ENCODE results near the gene PLA2G4C. TPM values are rescaled to one million over a fixed set of nuclear protein-coding genes. Genes with fewer than 3 reads are reported as not detected.
A peak's percentile ranks its signal among the peaks of the same experiment; 100 is the strongest.

Gene PLA2G4C
- total RNA-seq, 8 experiments from 2014 or later: 3.5 to 20.5 (median 8.9) TPM

DNA sequence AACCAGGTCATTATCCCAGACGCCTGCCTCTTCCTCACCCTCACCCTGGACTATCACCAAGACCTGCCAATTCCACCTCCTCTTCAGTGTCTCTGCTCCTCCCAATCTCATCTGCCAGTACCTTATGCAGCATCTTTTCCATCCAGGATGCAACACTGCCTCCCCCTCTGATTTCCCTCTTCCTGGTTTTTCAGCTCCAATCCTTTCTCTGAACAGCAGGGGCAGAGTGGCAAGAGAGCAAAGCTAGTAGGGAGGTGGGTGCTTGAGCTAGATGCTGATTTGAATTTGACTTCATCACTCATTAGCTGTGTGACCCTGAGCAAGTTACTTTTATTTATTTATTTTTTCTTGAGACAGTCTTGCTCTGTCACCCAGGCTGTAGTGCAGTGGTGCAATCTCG is 41.2 kb downstream of the PLA2G4C start:
- in situ Hi-C loops (cut with MboI; ENCODE audit: low pct_unique_long_range_greater_than_20kb in 2 of 9, low sequenced_read_pairs in 9 of 9, unreplicated experiment in 9 of 9): no loop called here
- WGBS, 10 experiments: 100% methylated on average over 1 to 2 of the region's 2 CpGs; no CpG with 5 or more reads in 7 of the 10 experiments
- Histone ChIP-seq H3K4me1 (replicated peaks in 1 of 2) (no peaks in the 10 kb centered on the region), H3K27ac (no peak overlapping the region), H3K4me3 (no peak overlapping the region)
- ATAC-seq (replicated peaks in 6 of 8): no peak

DNA sequence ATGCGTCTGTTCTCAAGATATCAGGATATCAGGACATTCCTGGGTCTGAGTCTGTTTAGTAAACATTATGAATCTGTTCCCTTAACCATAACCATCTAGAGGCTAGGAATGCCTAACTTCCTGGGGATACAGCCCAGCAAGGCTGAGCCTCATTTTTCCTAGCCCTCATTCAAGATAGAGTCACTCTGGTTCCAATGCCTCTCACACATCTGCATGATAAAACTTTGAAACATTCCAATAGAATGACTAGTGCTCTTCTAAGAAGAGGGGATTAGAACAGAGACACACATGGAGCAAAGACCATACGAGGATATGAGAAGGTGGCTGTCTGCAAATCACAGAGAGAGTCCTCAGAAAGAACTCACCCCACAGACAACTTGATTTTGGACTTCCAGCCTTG is 46.1 kb downstream of the PLA2G4C start:
- ATAC-seq (replicated peaks in 6 of 8): no peak
- H3K4me1 ChIP-seq (replicated peaks in 1 of 2): no peaks in the 10 kb centered on the region
- 13 to 100% (median 50%) methylated on average over 1 to 2 of the region's 2 CpGs; no CpG with 5 or more reads in 1 of the 10 experiments for WGBS, 10 experiments
- in situ Hi-C loops (cut with MboI; ENCODE audit: low pct_unique_long_range_greater_than_20kb in 2 of 9, low sequenced_read_pairs in 9 of 9, unreplicated experiment in 9 of 9): no loop called here
- H3K27ac ChIP-seq: no peak overlapping the region
- no peak overlapping the region for H3K4me3 ChIP-seq

DNA sequence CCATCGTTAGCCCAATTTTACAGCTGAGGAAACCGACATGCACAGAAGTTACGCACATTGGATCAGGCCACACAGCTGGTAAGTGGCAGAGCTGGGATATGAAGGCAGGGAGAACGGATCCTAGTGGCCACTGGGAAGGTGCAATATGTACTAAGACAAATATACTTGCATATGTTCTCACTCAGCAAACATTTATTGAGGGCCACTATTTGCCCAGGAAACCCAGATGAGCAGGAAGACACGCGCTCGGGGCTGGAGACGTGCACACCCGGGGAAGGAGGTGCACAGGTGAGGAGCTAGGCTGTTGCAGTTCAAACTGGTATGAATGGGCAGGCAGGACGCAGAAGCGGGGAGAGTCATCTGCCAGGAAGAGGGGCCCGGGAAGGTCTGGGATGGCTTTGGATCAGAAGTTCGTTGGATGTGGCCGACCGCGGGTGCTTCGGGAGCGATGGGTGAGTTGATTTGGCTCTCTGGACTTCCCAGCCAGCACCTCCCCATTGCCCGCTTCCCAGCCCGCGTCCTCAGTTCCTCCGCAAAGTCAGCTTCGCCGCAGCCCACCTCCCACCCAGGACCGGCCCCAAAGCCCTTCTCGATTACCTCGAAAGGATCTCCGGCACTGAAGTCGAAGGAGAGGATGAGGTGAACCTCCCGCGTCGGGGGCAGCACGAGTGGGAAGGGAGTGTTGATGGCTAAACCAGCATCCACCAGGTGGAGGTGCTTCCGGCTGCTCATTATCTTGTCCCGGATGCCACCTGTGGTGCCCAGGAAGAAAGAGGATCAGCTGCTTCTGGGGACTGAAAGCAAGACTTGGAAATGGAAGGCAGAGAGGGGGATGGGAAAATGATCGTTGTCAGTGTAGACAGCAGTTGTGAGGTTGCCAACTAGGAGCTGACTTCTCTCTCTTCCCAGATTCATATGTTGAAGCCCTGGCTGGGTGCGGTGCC is 48.9 kb downstream of the PLA2G4C start:
- Histone ChIP-seq H3K4me1 (replicated peaks in 1 of 2) (no peaks in the 10 kb centered on the region), H3K4me3 (no peak overlapping the region), H3K27ac (no peak overlapping the region)
- WGBS, 10 experiments: 38 to 91% (median 71%) methylated on average over 4 to 16 of the region's 37 CpGs; no CpG with 5 or more reads in 3 of the 10 experiments
- no peak for ATAC-seq (replicated peaks in 6 of 8)
- in situ Hi-C loops (cut with MboI; ENCODE audit: low pct_unique_long_range_greater_than_20kb in 2 of 9, low sequenced_read_pairs in 9 of 9, unreplicated experiment in 9 of 9): no loop called here

GRCh38 chr19:48060381-48060780 is 50.2 kb downstream of the PLA2G4C start:
- Histone ChIP-seq H3K4me3 (no peak overlapping the region), H3K27ac (no peak overlapping the region), H3K4me1 (replicated peaks in 1 of 2) (no peaks in the 10 kb centered on the region)
- in situ Hi-C loops (cut with MboI; ENCODE audit: low pct_unique_long_range_greater_than_20kb in 2 of 9, low sequenced_read_pairs in 9 of 9, unreplicated experiment in 9 of 9): no loop called here
- 20 to 100% (median 74%) methylated on average over 1 to 5 of the region's 5 CpGs; no CpG with 5 or more reads in 2 of the 10 experiments for WGBS, 10 experiments
- no peak for ATAC-seq (replicated peaks in 6 of 8)

GRCh38 chr19:48059331-48059730 is 51.3 kb downstream of the PLA2G4C start:
- 70 to 100% (median 89%) methylated on average over 2 to 6 of the region's 6 CpGs; no CpG with 5 or more reads in 3 of the 10 experiments for WGBS, 10 experiments

GRCh38 chr19:48053856-48054255 is 56.8 kb downstream of the PLA2G4C start:
- 40 to 82% (median 78%) methylated on average over 1 to 3 of the region's 5 CpGs; no CpG with 5 or more reads in 6 of the 10 experiments for WGBS, 10 experiments
- Histone ChIP-seq H3K4me3 (no peak overlapping the region), H3K4me1 (replicated peaks in 1 of 2) (no peaks in the 10 kb centered on the region), H3K27ac (no peak overlapping the region)
- in situ Hi-C loops (cut with MboI; ENCODE audit: low pct_unique_long_range_greater_than_20kb in 2 of 9, low sequenced_read_pairs in 9 of 9, unreplicated experiment in 9 of 9): no loop called here
- ATAC-seq (replicated peaks in 6 of 8): peak in 1 of 8 experiments; percentile 21

More at GRCh38 chr19:48059331-48059730, 51.3 kb downstream of the PLA2G4C start:
- Histone ChIP-seq H3K4me1 (replicated peaks in 1 of 2) (no peaks in the 10 kb centered on the region), H3K4me3 (no peak overlapping the region), H3K27ac (no peak overlapping the region)
- no peak for ATAC-seq (replicated peaks in 6 of 8)
- in situ Hi-C loops (cut with MboI; ENCODE audit: low pct_unique_long_range_greater_than_20kb in 2 of 9, low sequenced_read_pairs in 9 of 9, unreplicated experiment in 9 of 9): no loop called here

DNA sequence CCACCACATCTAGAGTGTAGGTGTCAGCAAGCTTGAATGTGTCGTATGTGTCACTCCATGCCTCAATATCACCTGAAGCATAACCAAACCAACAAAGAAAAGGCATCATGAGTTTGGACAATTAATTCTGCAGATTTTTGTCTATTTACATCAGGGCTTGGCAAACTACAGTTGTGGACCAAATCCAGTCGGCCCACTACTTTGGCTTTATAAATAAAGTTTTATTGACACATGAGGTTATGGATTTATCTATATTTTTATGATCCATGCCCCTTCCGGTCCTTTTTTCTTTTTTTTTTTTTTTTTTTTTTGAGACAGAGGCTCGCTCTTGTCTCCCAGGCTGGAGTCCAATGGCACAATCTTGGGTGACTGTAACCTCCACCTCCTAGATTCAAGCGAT is 57.5 kb downstream of the PLA2G4C start:
- Histone ChIP-seq H3K27ac (no peak overlapping the region), H3K4me1 (replicated peaks in 1 of 2) (no peaks in the 10 kb centered on the region), H3K4me3 (no peak overlapping the region)
- 50 to 100% (median 74%) methylated on average over 1 to 5 of the region's 5 CpGs for WGBS, 10 experiments
- ATAC-seq (replicated peaks in 6 of 8): no peak
- in situ Hi-C loops (cut with MboI; ENCODE audit: low pct_unique_long_range_greater_than_20kb in 2 of 9, low sequenced_read_pairs in 9 of 9, unreplicated experiment in 9 of 9): no loop called here

- in situ Hi-C loops (cut with MboI; ENCODE audit: low pct_unique_long_range_greater_than_20kb in 2 of 9, low sequenced_read_pairs in 9 of 9, unreplicated experiment in 9 of 9): no loop called here
- no peak overlapping the region for H3K4me3 ChIP-seq
- H3K4me1 ChIP-seq (replicated peaks in 1 of 2): no peaks in the 10 kb centered on the region
- ATAC-seq (replicated peaks in 6 of 8): no peak
- WGBS, 10 experiments: 28 to 98% (median 68%) methylated on average over 2 to 9 of the region's 10 CpGs
- no peak overlapping the region for H3K27ac ChIP-seq
These were observed 59.1 kb downstream of the PLA2G4C start for GRCh38 chr19:48051335-48052033.

- in situ Hi-C loops (cut with MboI; ENCODE audit: low pct_unique_long_range_greater_than_20kb in 2 of 9, low sequenced_read_pairs in 9 of 9, unreplicated experiment in 9 of 9): no loop called here
- 0 to 100% (median 91%) methylated on average over 1 to 5 of the region's 5 CpGs; no CpG with 5 or more reads in 2 of the 10 experiments for WGBS, 10 experiments
- ATAC-seq (replicated peaks in 6 of 8): no peak
- Histone ChIP-seq H3K27ac (no peak overlapping the region), H3K4me1 (replicated peaks in 1 of 2) (no peaks in the 10 kb centered on the region), H3K4me3 (no peak overlapping the region)
These were observed 66.1 kb downstream of the PLA2G4C start for GRCh38 chr19:48044561-48044960.

DNA sequence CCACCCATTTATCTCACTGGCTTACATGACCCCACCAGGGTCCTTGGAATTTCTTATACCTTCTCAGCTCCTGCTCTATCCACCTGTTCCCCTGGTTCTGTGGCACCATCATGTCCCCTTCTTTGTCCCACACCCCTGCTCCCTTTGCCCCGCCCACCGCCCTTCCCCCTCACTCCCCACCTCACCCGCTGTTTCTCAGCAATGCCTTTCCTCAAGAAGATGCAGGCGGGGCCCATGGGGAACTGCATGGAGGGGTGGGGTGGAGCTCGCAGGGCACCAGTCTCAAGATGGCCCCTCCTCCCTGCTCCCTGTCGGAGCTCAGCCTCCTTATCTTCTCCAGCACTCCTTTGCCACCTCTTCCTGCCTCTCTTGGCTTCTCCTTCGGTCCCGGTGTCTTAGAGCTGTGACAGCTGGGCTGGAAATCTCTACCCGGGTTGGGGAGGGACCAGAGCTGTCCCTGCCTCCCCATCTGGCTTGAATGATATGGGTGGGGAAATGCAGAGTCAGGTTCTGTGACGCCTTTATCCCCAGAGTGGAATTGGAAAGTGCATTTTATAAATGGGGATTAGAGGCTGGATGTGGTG is 66.8 kb downstream of the PLA2G4C start, which contains the start of gene CABP5:
CABP5 (minus strand) TSS at position 405 of the 584 bp plus-strand sequence; CDS start at position 248, 157 bp downstream.
- 18 to 100% (median 93%) methylated on average over 1 to 3 of the region's 10 CpGs; no CpG with 5 or more reads in 5 of the 10 experiments for WGBS, 10 experiments
- in situ Hi-C loops (cut with MboI; ENCODE audit: low pct_unique_long_range_greater_than_20kb in 2 of 9, low sequenced_read_pairs in 9 of 9, unreplicated experiment in 9 of 9): no loop called here
- peak in 1 of 8 experiments; percentile 45 for ATAC-seq (replicated peaks in 6 of 8)
- Histone ChIP-seq H3K4me1 (replicated peaks in 1 of 2) (no peaks in the 10 kb centered on the region), H3K4me3 (no peak within 1 kb of the TSS), H3K27ac (no peak within 1 kb of the TSS)

GRCh38 chr19:48041877-48042580 is 68.6 kb downstream of the PLA2G4C start:
- H3K4me1 ChIP-seq (replicated peaks in 1 of 2): no peaks in the 10 kb centered on the region
- H3K4me3 ChIP-seq: no peak overlapping the region
- ATAC-seq (replicated peaks in 6 of 8): no peak
- 0 to 100% (median 41%) methylated on average over 1 to 2 of the region's 2 CpGs; no CpG with 5 or more reads in 2 of the 10 experiments for WGBS, 10 experiments
- no peak overlapping the region for H3K27ac ChIP-seq
- in situ Hi-C loops (cut with MboI; ENCODE audit: low pct_unique_long_range_greater_than_20kb in 2 of 9, low sequenced_read_pairs in 9 of 9, unreplicated experiment in 9 of 9): no loop called here

GRCh38 chr19:48036765-48037164 is 73.9 kb downstream of the PLA2G4C start:
- Histone ChIP-seq H3K27ac (no peak overlapping the region), H3K4me1 (replicated peaks in 1 of 2) (no peaks in the 10 kb centered on the region), H3K4me3 (no peak overlapping the region)
- ATAC-seq (replicated peaks in 6 of 8): no peak
- WGBS, 10 experiments: 9 to 100% (median 71%) methylated on average over 1 to 2 of the region's 2 CpGs; no CpG with 5 or more reads in 5 of the 10 experiments
- in situ Hi-C loops (cut with MboI; ENCODE audit: low pct_unique_long_range_greater_than_20kb in 2 of 9, low sequenced_read_pairs in 9 of 9, unreplicated experiment in 9 of 9): no loop called here

Measured in motor neuron (in vitro differentiated cells).